ENCODE measurements around the gene PRODH2. TPM values are rescaled to one million over a fixed set of nuclear protein-coding genes. Genes with fewer than 3 reads are reported as not detected.
A peak's percentile ranks its signal among the peaks of the same experiment; 100 is the strongest.

The PRODH2 gene
- total and polyA plus RNA-seq, 10 of the 15 experiments (the other 5 are each of a cell fraction or from before 2014, with no cell fraction given) = 0.07 TPM; not detected in 9

DNA sequence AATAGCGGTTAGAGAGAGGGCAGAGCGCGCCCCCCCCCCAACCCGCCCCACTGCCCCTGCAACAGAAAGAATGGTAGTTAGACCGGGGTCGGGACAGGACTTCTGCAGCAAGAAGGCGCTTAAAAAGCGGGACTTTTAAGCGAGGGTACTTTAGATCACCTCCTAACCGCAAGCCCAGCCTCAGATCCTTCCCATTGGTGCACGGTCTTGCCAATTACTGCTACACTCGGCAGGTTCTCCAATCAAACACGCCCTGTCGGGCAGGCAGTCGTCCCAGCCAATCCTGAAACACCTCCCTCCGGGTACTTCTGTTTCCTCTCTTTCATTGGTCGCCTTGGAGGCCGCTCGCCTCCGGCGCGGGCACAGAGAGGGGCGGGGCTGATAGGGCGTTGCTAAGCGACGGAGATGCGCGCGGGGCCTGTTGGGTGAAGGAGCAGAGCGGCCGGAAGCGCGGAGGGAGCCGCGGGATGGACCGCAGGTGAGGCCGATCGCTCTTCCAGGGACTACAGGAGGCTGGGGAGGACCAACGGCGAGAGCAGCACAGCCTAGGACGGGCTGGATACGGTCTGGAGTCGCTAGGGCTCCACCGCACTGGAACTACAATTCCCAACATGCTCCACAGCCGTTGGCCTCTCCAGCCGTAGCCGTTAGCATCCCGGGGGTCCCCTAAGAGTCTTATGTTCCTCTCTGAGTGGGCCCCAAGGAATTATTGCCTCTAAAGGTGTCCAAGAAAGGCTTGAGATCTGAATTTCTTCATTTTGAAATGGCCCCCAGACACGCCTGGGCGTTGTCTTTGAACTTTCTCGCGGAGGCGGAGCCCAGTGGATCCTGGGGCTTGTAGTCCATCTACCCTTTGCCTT, 54.7 kb downstream of the PRODH2 start, which contains the start of gene PROSER3 (continued):
- TF ChIP-seq, protein P1, sequence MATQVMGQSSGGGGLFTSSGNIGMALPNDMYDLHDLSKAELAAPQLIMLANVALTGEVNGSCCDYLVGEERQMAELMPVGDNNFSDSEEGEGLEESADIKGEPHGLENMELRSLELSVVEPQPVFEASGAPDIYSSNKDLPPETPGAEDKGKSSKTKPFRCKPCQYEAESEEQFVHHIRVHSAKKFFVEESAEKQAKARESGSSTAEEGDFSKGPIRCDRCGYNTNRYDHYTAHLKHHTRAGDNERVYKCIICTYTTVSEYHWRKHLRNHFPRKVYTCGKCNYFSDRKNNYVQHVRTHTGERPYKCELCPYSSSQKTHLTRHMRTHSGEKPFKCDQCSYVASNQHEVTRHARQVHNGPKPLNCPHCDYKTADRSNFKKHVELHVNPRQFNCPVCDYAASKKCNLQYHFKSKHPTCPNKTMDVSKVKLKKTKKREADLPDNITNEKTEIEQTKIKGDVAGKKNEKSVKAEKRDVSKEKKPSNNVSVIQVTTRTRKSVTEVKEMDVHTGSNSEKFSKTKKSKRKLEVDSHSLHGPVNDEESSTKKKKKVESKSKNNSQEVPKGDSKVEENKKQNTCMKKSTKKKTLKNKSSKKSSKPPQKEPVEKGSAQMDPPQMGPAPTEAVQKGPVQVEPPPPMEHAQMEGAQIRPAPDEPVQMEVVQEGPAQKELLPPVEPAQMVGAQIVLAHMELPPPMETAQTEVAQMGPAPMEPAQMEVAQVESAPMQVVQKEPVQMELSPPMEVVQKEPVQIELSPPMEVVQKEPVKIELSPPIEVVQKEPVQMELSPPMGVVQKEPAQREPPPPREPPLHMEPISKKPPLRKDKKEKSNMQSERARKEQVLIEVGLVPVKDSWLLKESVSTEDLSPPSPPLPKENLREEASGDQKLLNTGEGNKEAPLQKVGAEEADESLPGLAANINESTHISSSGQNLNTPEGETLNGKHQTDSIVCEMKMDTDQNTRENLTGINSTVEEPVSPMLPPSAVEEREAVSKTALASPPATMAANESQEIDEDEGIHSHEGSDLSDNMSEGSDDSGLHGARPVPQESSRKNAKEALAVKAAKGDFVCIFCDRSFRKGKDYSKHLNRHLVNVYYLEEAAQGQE (IDR thresholded peaks at IDR 0.05; ENCODE audit: low read depth, low read length) = no peak
- TF ChIP-seq NRF1 (conservative IDR thresholded peaks at IDR 0.05; ENCODE audit: low read depth, low read length) (peak; percentile 30; the same call in 1 of the 2 replicates), TARDBP (IDR thresholded peaks at IDR 0.05; ENCODE audit: borderline replicate concordance) (no peak), YY1 (IDR thresholded peaks at IDR 0.05; ENCODE audit: low read depth, low read length) (peak; percentile 93), MTA3 (IDR thresholded peaks at IDR 0.05; ENCODE audit: borderline replicate concordance, low read length) (no peak), IKZF2 (IDR thresholded peaks at IDR 0.05) (no peak; a peak in 1 of 4 replicates), ZSCAN29 (IDR thresholded peaks at IDR 0.05) (no peak), ZNF622 (IDR thresholded peaks at IDR 0.05) (no peak), USF1 (IDR thresholded peaks at IDR 0.05; ENCODE audit: borderline replicate concordance, extremely low read length, insufficient read depth, low read depth, low read length) (no peak), PAX5 (IDR thresholded peaks at IDR 0.05; ENCODE audit: borderline replicate concordance, low read depth, low read length) (no peak), LARP7 (IDR thresholded peaks at IDR 0.05) (peak; percentile 94), GATAD2B (conservative IDR thresholded peaks at IDR 0.05; ENCODE audit: low read depth) (peak; percentile 75), CEBPB (IDR thresholded peaks at IDR 0.05; ENCODE audit: borderline replicate concordance in 1 of 2, low read depth in 2 of 2, low read length in 2 of 2) (no peak), ZNF207 (IDR thresholded peaks at IDR 0.05; ENCODE audit: borderline replicate concordance) (peak; percentile 95; the same call in 1 of the 2 replicates), TCF12 (IDR thresholded peaks at IDR 0.05; ENCODE audit: low read depth, low read length) (no peak), SUPT20H (IDR thresholded peaks at IDR 0.05; ENCODE audit: borderline replicate concordance, control insufficient read depth, low read depth, low read length) (no peak), GABPA (IDR thresholded peaks at IDR 0.05; ENCODE audit: low read depth) (no peak; the same call in 1 of the 2 replicates)
- TF ChIP-seq, protein P2, sequence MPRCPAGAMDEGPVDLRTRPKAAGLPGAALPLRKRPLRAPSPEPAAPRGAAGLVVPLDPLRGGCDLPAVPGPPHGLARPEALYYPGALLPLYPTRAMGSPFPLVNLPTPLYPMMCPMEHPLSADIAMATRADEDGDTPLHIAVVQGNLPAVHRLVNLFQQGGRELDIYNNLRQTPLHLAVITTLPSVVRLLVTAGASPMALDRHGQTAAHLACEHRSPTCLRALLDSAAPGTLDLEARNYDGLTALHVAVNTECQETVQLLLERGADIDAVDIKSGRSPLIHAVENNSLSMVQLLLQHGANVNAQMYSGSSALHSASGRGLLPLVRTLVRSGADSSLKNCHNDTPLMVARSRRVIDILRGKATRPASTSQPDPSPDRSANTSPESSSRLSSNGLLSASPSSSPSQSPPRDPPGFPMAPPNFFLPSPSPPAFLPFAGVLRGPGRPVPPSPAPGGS (IDR thresholded peaks at IDR 0.05; ENCODE audit: borderline replicate concordance, insufficient read depth, low read depth, low read length, poor library complexity, severe bottlenecking) = no peak
- TF ChIP-seq, protein P3, sequence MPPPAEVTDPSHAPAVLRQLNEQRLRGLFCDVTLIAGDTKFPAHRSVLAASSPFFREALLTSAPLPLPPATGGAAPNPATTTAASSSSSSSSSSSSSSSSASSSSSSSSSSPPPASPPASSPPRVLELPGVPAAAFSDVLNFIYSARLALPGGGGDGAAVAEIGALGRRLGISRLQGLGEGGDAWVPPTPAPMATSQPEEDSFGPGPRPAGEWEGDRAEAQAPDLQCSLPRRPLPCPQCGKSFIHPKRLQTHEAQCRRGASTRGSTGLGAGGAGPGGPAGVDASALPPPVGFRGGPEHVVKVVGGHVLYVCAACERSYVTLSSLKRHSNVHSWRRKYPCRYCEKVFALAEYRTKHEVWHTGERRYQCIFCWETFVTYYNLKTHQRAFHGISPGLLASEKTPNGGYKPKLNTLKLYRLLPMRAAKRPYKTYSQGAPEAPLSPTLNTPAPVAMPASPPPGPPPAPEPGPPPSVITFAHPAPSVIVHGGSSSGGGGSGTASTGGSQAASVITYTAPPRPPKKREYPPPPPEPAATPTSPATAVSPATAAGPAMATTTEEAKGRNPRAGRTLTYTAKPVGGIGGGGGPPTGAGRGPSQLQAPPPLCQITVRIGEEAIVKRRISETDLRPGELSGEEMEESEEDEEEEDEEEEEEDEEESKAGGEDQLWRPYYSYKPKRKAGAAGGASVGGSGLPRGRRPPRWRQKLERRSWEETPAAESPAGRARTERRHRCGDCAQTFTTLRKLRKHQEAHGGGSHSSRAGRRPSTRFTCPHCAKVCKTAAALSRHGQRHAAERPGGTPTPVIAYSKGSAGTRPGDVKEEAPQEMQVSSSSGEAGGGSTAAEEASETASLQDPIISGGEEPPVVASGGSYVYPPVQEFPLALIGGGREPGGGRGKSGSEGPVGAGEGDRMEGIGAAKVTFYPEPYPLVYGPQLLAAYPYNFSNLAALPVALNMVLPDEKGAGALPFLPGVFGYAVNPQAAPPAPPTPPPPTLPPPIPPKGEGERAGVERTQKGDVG (CRISPR knock-in tag; IDR thresholded peaks at IDR 0.05) = no peak
